Measurements from ENCODE around the gene FRMPD3.

Gene FRMPD3

DNA sequence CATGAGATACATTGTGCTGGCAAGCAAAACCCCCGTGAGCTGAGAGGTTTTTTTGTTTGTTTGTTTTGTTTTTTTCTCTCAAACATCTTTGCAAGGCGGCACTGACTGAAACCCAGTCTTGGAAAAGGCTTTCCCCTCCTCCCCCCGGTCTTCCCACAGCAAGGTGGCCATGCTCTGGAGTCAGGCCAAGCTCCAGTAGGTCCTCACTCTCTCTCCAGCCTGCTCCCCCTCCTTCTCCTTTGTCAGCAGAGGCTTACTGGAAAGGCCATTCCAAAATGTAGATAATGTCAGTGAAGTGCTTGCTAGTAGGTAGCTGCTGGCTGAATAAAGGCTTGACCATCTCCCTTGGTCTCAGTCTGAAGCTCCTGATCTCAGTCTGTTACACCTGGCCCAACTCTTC, 32.6 kb downstream of the FRMPD3 start:
- FAIRE-seq = no peak

DNA sequence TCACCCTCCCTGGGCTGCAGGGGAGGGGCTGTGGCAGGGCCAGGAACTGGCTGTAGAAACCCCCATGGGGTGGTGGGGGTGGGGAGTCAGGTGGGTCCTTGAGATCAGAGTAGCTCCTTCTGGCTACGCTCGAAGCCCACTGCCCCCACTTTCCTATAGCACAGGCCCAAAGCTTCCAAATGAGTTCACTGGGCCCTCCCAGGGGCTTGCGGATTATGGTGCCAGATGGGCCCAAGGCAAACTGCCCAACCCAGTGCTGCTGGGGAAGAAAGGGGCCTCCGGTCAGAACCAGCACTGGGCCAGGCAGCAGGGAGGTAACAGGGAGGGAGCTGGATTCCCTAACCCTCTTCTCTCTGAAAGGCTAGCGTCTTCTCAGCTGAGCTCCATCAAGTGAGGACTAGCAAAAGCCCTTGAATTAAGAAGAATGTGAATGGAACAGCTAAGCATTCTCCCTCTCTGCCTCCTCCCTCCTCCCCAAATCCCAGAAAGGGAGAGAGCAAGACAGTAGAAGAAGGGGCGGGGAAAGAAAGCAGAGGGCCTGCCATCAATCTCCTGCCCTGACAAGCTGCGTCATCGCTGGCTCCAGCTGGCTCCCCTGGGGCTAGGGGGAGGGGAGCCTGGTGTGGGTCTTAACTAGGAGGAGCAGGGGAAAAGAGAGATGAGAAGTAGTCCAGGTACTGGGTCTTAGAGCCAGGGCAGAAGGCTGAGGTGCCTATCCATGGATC, 34.7 kb downstream of the FRMPD3 start:
- no peak for FAIRE-seq

DNA sequence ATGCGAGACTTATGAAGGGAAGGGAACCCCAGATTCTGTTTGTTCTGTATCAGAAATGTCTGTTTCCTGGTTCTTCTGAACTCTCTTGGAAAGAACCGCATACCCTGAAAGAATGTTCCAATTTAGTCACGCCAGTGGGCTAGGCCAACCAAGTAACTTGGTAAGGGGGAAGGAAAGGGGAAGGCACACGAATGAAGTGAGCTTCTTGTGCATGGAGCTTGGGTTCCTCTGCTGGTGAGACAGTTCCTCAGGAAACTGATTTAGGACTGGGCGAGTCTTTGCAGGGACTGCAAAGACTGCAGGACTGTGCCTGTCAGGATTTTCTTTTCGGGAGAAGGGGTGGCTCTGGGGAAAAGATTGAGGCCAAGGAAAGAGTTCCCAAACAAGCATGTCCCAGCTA, 35.6 kb downstream of the FRMPD3 start:
- no peak for FAIRE-seq

DNA sequence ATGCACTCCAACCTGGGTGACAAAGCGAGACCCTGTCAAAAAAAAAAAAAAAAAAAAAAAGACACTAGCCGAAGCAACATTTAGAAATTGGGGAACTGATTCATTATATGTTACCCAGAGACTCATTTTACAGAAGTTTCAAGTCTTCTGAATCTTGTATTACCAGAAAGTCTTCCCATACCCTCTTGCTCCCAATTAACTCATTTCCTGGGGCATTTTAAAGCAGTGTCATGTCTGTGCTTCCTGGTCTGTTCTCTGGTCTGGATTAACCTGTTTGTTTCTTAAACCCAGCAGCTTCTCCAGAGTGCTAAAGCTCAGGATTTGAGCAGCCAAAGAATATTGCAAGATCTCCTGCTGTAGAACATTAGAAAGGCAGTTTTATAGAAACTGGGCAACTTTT, 43.7 kb downstream of the FRMPD3 start:
- no peak for FAIRE-seq

DNA sequence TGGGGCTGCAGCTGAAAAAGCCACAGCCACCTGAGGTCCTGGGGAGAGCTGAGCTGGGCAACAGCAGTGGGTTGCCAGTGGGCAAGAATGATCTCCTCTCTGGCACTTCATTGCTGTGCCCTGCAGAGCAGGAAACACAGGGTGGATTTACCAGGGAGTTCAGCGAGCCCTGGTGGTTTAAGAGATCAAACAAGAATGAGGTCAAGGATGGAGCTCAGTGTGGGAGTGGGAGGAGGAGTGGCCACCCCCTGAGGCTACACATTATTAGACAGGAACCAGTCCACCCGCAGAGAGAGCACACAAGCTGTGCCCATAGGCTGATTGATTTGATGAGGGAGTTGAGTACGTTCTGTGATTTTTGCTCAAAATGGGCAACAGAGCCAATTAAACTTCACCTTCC, 47.3 kb downstream of the FRMPD3 start:
- no peak for FAIRE-seq
